ENCODE measurements around the gene ANKH. TPM values are rescaled to one million over a fixed set of nuclear protein-coding genes. Genes with fewer than 3 reads are reported as not detected.

ANKH gene
- polyA plus RNA-seq, 1 experiment, result 14.2 TPM

- Histone ChIP-seq H3K9me3 (ENCODE audit: control insufficient read depth, insufficient read depth, low read length) (no peaks in the 10 kb centered on the region), H3K27me3 (ENCODE audit: control insufficient read depth, insufficient read depth, low read length) (no peaks in the 10 kb centered on the region), H3K27ac (ENCODE audit: low read depth, low read length) (no peak overlapping the region), H3K4me3 (ENCODE audit: low read depth, low read length) (no peak overlapping the region)
- CTCF ChIA-PET, result interaction anchor here (5.5 kb wide), 1 partner anchor 33 kb away, joined by 19 read pairs; no protein-coding TSS in a partner anchor
- POLR2A ChIA-PET, result no interaction called here
- TF ChIP-seq CTCF (IDR thresholded peaks at IDR 0.05; ENCODE audit: low read depth, low read length), result no peak
- DNase-seq (ENCODE audit: low read depth, low spot score), result no peak
Observed at GRCh38 chr5:14759744-14760547, 111.6 kb downstream of the ANKH start.

- no peak for TF ChIP-seq CTCF (IDR thresholded peaks at IDR 0.05; ENCODE audit: low read depth, low read length)
- H3K27me3 ChIP-seq (ENCODE audit: control insufficient read depth, insufficient read depth, low read length), result no peaks in the 10 kb centered on the region
- no peak for DNase-seq (ENCODE audit: low read depth, low spot score)
- H3K4me3 ChIP-seq (ENCODE audit: low read depth, low read length), result no peak overlapping the region
- POLR2A ChIA-PET, result no interaction called here
- CTCF ChIA-PET, result interaction anchor here (1.2 to 5.5 kb wide), 3 partner anchors 31 to 246 kb away, joined by 3 to 19 read pairs (median 4); no protein-coding TSS in a partner anchor
- H3K27ac ChIP-seq (ENCODE audit: low read depth, low read length), result no peak overlapping the region
- no peaks in the 10 kb centered on the region for H3K9me3 ChIP-seq (ENCODE audit: control insufficient read depth, insufficient read depth, low read length)
Observed at GRCh38 chr5:14757850-14758249, 113.7 kb downstream of the ANKH start.

- DNase-seq (ENCODE audit: low read depth, low spot score), result no peak
- CTCF ChIA-PET, result interaction anchor here (1.2 kb wide), 1 partner anchor 247 kb away, joined by 4 read pairs; no protein-coding TSS in a partner anchor
- H3K9me3 ChIP-seq (ENCODE audit: control insufficient read depth, insufficient read depth, low read length), result no peaks in the 10 kb centered on the region
- no peak overlapping the region for H3K4me3 ChIP-seq (ENCODE audit: low read depth, low read length)
- H3K27me3 ChIP-seq (ENCODE audit: control insufficient read depth, insufficient read depth, low read length), result no peaks in the 10 kb centered on the region
- H3K27ac ChIP-seq (ENCODE audit: low read depth, low read length), result no peak overlapping the region
- POLR2A ChIA-PET, result no interaction called here
- TF ChIP-seq CTCF (IDR thresholded peaks at IDR 0.05; ENCODE audit: low read depth, low read length), result no peak
Observed at GRCh38 chr5:14756478-14756877, 115.1 kb downstream of the ANKH start.

- no peak for TF ChIP-seq CTCF (IDR thresholded peaks at IDR 0.05; ENCODE audit: low read depth, low read length)
- H3K27me3 ChIP-seq (ENCODE audit: control insufficient read depth, insufficient read depth, low read length), result no peaks in the 10 kb centered on the region
- no peak overlapping the region for H3K4me3 ChIP-seq (ENCODE audit: low read depth, low read length)
- CTCF ChIA-PET, result no interaction called here
- DNase-seq (ENCODE audit: low read depth, low spot score), result no peak
- POLR2A ChIA-PET, result no interaction called here
- H3K27ac ChIP-seq (ENCODE audit: low read depth, low read length), result no peak overlapping the region
- H3K9me3 ChIP-seq (ENCODE audit: control insufficient read depth, insufficient read depth, low read length), result no peaks in the 10 kb centered on the region
Observed at GRCh38 chr5:14753947-14754346, 117.6 kb downstream of the ANKH start.

- POLR2A ChIA-PET, result no interaction called here
- Histone ChIP-seq H3K27me3 (ENCODE audit: control insufficient read depth, insufficient read depth, low read length) (no peaks in the 10 kb centered on the region), H3K9me3 (ENCODE audit: control insufficient read depth, insufficient read depth, low read length) (no peaks in the 10 kb centered on the region), H3K4me3 (ENCODE audit: low read depth, low read length) (no peak overlapping the region), H3K27ac (ENCODE audit: low read depth, low read length) (no peak overlapping the region)
- no peak for TF ChIP-seq CTCF (IDR thresholded peaks at IDR 0.05; ENCODE audit: low read depth, low read length)
- CTCF ChIA-PET, result no interaction called here
- no peak for DNase-seq (ENCODE audit: low read depth, low spot score)
Observed at GRCh38 chr5:14753292-14753691, 118.3 kb downstream of the ANKH start.
